A673 (cell line): ENCODE data around the gene ARSB.

Experiments
- CTCF ChIP-seq: fragments of 300-800, 200-600 bp; sonication (generic); conservative IDR thresholded peaks from 2 replicates; pipeline ENCODE4 v1.5.1; 2017; ENCODE audit warnings: low read depth, mild to moderate bottlenecking, antibody characterized with exemption, low read length, moderate library complexity, mixed read lengths
- EZH2 ChIP-seq: fragments of 200-600 bp; sonication (generic); IDR thresholded peaks from 2 replicates; pipeline ENCODE4 v1.6.1; 2017; ENCODE audit warnings: borderline replicate concordance, low read depth, mild to moderate bottlenecking, mixed read lengths, antibody characterized with exemption, low read length; ENCODE audit not compliant: poor library complexity, severe bottlenecking

GRCh38 chr5:78771260-78772205, 213.6 kb downstream of the ARSB start:
- TF ChIP-seq EZH2: no peak
- no peak for TF ChIP-seq CTCF
